K562 (cell line): ENCODE results near the gene TNFAIP3. TPM values are rescaled to one million over a fixed set of nuclear protein-coding genes. Genes with fewer than 3 reads are reported as not detected.

Source experiments
- CAMTA2 ChIP-seq: fragments of 250-450 bp; sonication (Bioruptor Pico); conservative IDR thresholded peaks from 2 replicates; pipeline ENCODE4 v1.5.1; 2022
- CEBPG ChIP-seq, 3 experiments: fragments of 200-800 bp in 1 of 3; sonication (Bioruptor generic) in 1 of 3; sonication (generic) in 1 of 3; formaldehyde crosslinking in 1 of 3; IDR thresholded peaks in 2 of 3; conservative IDR thresholded peaks in 1 of 3; 2 replicates each; pipeline versions ENCODE4 v1.6.1 to v1.8.0; 2016 to 2022; ENCODE audit warnings: missing compliant biosample characterization in 2 of 3, missing genetic modification characterization in 2 of 3, mild to moderate bottlenecking in 1 of 3, missing genetic modification reagents in 1 of 3
- EWSR1 ChIP-seq: fragments of 450-650 bp; IDR thresholded peaks from 2 replicates; pipeline ENCODE4 v1.6.1; 2018; ENCODE audit warnings: borderline replicate concordance, mild to moderate bottlenecking, low read depth, moderate library complexity; ENCODE audit not compliant: partially characterized antibody
- FIP1L1 ChIP-seq: fragments of 200-400 bp; formaldehyde crosslinking; IDR thresholded peaks from 2 replicates; pipeline ENCODE4 v1.6.1; 2018; ENCODE audit warnings: mild to moderate bottlenecking, low read depth, low read length; ENCODE audit not compliant: poor library complexity, severe bottlenecking
- FOSL1 ChIP-seq: fragments of 200-800 bp; sonication (Bioruptor generic); conservative IDR thresholded peaks from 2 replicates; pipeline ENCODE4 v1.6.1; 2016; ENCODE audit warnings: missing genetic modification characterization, missing compliant biosample characterization
- GABPA ChIP-seq: fragments of 200-800 bp; sonication (Bioruptor generic); conservative IDR thresholded peaks from 2 replicates; pipeline ENCODE4 v1.6.1; 2016; ENCODE audit warnings: low read depth, missing genetic modification characterization, missing compliant biosample characterization
- GATA2 ChIP-seq: sonication (generic); formaldehyde crosslinking; IDR thresholded peaks from 2 replicates; pipeline ENCODE4 v1.4.0; 2020; ENCODE audit warnings: mild to moderate bottlenecking, missing genetic modification reagents
- KAT2B ChIP-seq: IDR thresholded peaks from one replicate; pipeline ENCODE4 v1.6.1; 2012; ENCODE audit warnings: low read depth, mild to moderate bottlenecking, control low read depth, inconsistent platforms, low read length, moderate library complexity
- NBN ChIP-seq: fragments of 450-650 bp; IDR thresholded peaks from 2 replicates; pipeline ENCODE4 v1.6.1; 2016; ENCODE audit warnings: low read depth, mild to moderate bottlenecking
- PHB ChIP-seq: fragments of 250-450 bp; sonication (Bioruptor Pico); IDR thresholded peaks from 2 replicates; pipeline ENCODE4 v1.5.0; 2021
- RBM15 ChIP-seq: fragments of 200-400 bp; formaldehyde crosslinking; IDR thresholded peaks from 2 replicates; pipeline ENCODE4 v1.6.1; 2018; ENCODE audit warnings: mild to moderate bottlenecking, low read length, moderate library complexity; ENCODE audit not compliant: insufficient read depth
- SIRT6 ChIP-seq: IDR thresholded peaks from one replicate; pipeline ENCODE4 v1.6.1; 2012; ENCODE audit warnings: low read depth, mild to moderate bottlenecking, control low read depth, inconsistent platforms, low read length, moderate library complexity
- SMAD4 ChIP-seq: fragments of 250-450 bp; sonication (Bioruptor Pico); conservative IDR thresholded peaks from 2 replicates; pipeline ENCODE4 v1.8.0; 2021; ENCODE audit warnings: inconsistent platforms, mild to moderate bottlenecking, moderate library complexity
- TFAM ChIP-seq: fragments of 250-450 bp; sonication (Bioruptor Pico); conservative IDR thresholded peaks from 2 replicates; pipeline ENCODE4 v1.5.0; 2021; ENCODE audit warnings: mild to moderate bottlenecking, moderate library complexity
- WHSC1 ChIP-seq: IDR thresholded peaks from one replicate; pipeline ENCODE4 v1.6.1; 2012; ENCODE audit warnings: low read length, control low read depth, inconsistent platforms
- ZNF12 ChIP-seq: sonication (generic); formaldehyde crosslinking; IDR thresholded peaks from 2 replicates; pipeline ENCODE4 v1.4.0; 2020; ENCODE audit warnings: mild to moderate bottlenecking, missing genetic modification reagents
- ZNF197 ChIP-seq: fragments of 200-800 bp; sonication (Bioruptor generic); IDR thresholded peaks from 2 replicates; pipeline ENCODE4 v1.6.1; 2016; ENCODE audit warnings: low read depth, missing genetic modification characterization, missing compliant biosample characterization
- ZNF224 ChIP-seq: sonication (generic); formaldehyde crosslinking; IDR thresholded peaks from 2 replicates; pipeline ENCODE4 v1.8.0; 2022; ENCODE audit warnings: mild to moderate bottlenecking, missing genetic modification reagents
- ZNF512 ChIP-seq: IDR thresholded peaks from 2 replicates; pipeline ENCODE4 v1.6.1; 2016; ENCODE audit warnings: missing genetic modification characterization, missing compliant biosample characterization
- ZNF586 ChIP-seq: fragments of 450-650 bp; formaldehyde crosslinking; conservative IDR thresholded peaks from 2 replicates; pipeline ENCODE4 v1.4.0; 2020; ENCODE audit warnings: mild to moderate bottlenecking, moderate library complexity
- ZNF766 ChIP-seq: fragments of 200-800 bp; sonication (Bioruptor generic); conservative IDR thresholded peaks from 2 replicates; pipeline ENCODE4 v1.6.1; 2016; ENCODE audit warnings: missing genetic modification characterization, missing compliant biosample characterization
- ZZZ3 ChIP-seq: fragments of 450-650 bp; IDR thresholded peaks from 2 replicates; pipeline ENCODE4 v1.6.1; 2016; ENCODE audit warnings: antibody characterized with exemption, mild to moderate bottlenecking, moderate library complexity
- polyA plus RNA-seq, 8 experiments: library from polyadenylated mRNA; depleted of rRNA in 4 of 8; stranded (reverse) in 5 of 8; unstranded in 3 of 8; fragments of >200 nt; fragmentation: Nextera tagmentation in 2 of 8; fragmentation: Illumina TruSeq in 1 of 8; extraction: Ambion mirVana in 2 of 8; extraction: Trizol in 1 of 8; gene quantifications; 2 replicates each; pipeline versions ENCODE4 v1.2.1 to v1.2.3, GENCODE V29; 2011 to 2014; ENCODE audit warnings: inconsistent platforms in 1 of 8, missing spikeins in 1 of 8
- total RNA-seq, 7 experiments: library from RNA; depleted of rRNA in 6 of 7; stranded (reverse); fragments of >200 nt in 6 of 7; fragmentation: Illumina TruSeq in 2 of 7; extraction: Trizol in 2 of 7; gene quantifications; 2 replicates each; pipeline versions ENCODE4 v1.2.1 to v1.2.3, GENCODE V29; 2011 to 2021; ENCODE audit warnings: low replicate concordance in 1 of 7
- TF ChIP-seq, protein P1 (sequence below): sonication (generic); formaldehyde crosslinking; IDR thresholded peaks from 2 replicates; pipeline ENCODE4 v1.8.1; 2023; ENCODE audit warnings: mild to moderate bottlenecking, missing genetic modification reagents
- TF ChIP-seq, protein P2 (sequence below): fragments of 150-350 bp; conservative IDR thresholded peaks from 2 replicates; pipeline ENCODE4 v1.6.1; 2014; ENCODE audit warnings: low read length

The TNFAIP3 gene
- total and polyA plus RNA-seq, 9 of the 15 experiments (the other 6 are each of a cell fraction or from before 2014, with no cell fraction given), result 0.79 to 17.0 (median 6.4) TPM

DNA sequence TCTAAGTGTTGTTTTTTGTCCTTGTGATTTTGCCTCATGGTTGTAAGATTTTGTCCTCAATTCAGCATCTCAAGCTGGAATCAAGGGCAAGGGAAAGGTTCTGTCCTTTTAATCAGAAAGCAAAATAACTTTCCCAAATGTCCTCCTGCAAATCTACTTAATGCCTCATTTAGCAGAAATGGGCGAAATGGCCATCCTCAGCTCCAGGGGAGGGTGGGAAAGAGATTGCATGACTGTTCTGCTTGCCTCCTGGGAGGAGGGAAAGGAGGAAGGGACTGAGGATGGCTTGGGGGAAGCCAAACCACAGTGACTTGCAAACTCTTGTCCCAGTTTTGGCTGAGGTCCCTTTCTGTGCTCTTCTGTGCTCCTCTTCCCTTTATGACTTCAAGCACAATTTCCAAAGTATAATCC is 43.4 kb downstream of the TNFAIP3 start (continued):
- no peak for TF ChIP-seq EWSR1
- peak; percentile 87 for TF ChIP-seq NBN
- TF ChIP-seq, protein P1, sequence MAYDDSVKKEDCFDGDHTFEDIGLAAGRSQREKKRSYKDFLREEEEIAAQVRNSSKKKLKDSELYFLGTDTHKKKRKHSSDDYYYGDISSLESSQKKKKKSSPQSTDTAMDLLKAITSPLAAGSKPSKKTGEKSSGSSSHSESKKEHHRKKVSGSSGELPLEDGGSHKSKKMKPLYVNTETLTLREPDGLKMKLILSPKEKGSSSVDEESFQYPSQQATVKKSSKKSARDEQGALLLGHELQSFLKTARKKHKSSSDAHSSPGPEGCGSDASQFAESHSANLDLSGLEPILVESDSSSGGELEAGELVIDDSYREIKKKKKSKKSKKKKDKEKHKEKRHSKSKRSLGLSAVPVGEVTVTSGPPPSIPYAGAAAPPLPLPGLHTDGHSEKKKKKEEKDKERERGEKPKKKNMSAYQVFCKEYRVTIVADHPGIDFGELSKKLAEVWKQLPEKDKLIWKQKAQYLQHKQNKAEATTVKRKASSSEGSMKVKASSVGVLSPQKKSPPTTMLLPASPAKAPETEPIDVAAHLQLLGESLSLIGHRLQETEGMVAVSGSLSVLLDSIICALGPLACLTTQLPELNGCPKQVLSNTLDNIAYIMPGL (CRISPR knock-in tag), result no peak
- TF ChIP-seq TFAM (CRISPR knock-in tag), result no peak
- no peak for TF ChIP-seq ZNF12 (CRISPR knock-in tag)
- TF ChIP-seq ZNF197, result no peak; the same call in none of the 2 replicates
- TF ChIP-seq FIP1L1, result no peak
- TF ChIP-seq SMAD4 (CRISPR knock-in tag), result peak; percentile 94
- TF ChIP-seq CAMTA2 (CRISPR knock-in tag), result no peak
- TF ChIP-seq KAT2B, result no peak
- TF ChIP-seq SIRT6, result no peak
- TF ChIP-seq GABPA (tag), result 0 out of 2 replicates have a peak, but pooled peaks have one; percentile 57
- no peak for TF ChIP-seq ZNF586 (CRISPR knock-in tag)
- no peak for TF ChIP-seq ZNF224 (CRISPR knock-in tag)
- no peak for TF ChIP-seq ZNF512 (tag)
- no peak for TF ChIP-seq FOSL1 (tag)
- TF ChIP-seq, protein P2, sequence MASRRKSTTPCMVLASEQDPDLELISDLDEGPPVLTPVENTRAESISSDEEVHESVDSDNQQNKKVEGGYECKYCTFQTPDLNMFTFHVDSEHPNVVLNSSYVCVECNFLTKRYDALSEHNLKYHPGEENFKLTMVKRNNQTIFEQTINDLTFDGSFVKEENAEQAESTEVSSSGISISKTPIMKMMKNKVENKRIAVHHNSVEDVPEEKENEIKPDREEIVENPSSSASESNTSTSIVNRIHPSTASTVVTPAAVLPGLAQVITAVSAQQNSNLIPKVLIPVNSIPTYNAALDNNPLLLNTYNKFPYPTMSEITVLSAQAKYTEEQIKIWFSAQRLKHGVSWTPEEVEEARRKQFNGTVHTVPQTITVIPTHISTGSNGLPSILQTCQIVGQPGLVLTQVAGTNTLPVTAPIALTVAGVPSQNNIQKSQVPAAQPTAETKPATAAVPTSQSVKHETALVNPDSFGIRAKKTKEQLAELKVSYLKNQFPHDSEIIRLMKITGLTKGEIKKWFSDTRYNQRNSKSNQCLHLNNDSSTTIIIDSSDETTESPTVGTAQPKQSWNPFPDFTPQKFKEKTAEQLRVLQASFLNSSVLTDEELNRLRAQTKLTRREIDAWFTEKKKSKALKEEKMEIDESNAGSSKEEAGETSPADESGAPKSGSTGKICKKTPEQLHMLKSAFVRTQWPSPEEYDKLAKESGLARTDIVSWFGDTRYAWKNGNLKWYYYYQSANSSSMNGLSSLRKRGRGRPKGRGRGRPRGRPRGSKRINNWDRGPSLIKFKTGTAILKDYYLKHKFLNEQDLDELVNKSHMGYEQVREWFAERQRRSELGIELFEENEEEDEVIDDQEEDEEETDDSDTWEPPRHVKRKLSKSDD, result 0 out of 2 replicates have a peak, but pooled peaks have one; percentile 20
- TF ChIP-seq CEBPG (CRISPR knock-in tag; IDR thresholded peaks at IDR 0.05), result 0 out of 2 replicates have a peak, but pooled peaks have one; percentile 34
- peak; percentile 3 to 45; a peak in 2 of 4 replicates for TF ChIP-seq CEBPG (tag; conservative IDR thresholded peaks at IDR 0.05 in 1 of 2, IDR thresholded peaks at IDR 0.05 in 1 of 2)
- TF ChIP-seq ZNF766 (CRISPR knock-in tag), result peak; percentile 93
- no peak for TF ChIP-seq GATA2 (CRISPR knock-in tag)
- TF ChIP-seq WHSC1, result no peak
- no peak for TF ChIP-seq ZZZ3
- no peak for TF ChIP-seq RBM15
- TF ChIP-seq PHB, result no peak
